OCI-LY7 (cell line): Measurements from ENCODE around the gene DIPK1A.

Experiments
- CTCF ChIP-seq: fragments of 200-600 bp; sonication (generic); conservative IDR thresholded peaks from 2 replicates; pipeline ENCODE4 v1.5.1; 2014; ENCODE audit warnings: mild to moderate bottlenecking, antibody characterized with exemption, low read length, moderate library complexity, mixed read lengths
- EZH2phosphoT487 ChIP-seq: fragments of 200-600 bp; sonication (generic); IDR thresholded peaks from 2 replicates; pipeline ENCODE4 v1.6.1; 2018; ENCODE audit warnings: low read depth, borderline replicate concordance, mild to moderate bottlenecking, mixed run types, antibody characterized with exemption, low read length, moderate library complexity, mixed read lengths

DNA sequence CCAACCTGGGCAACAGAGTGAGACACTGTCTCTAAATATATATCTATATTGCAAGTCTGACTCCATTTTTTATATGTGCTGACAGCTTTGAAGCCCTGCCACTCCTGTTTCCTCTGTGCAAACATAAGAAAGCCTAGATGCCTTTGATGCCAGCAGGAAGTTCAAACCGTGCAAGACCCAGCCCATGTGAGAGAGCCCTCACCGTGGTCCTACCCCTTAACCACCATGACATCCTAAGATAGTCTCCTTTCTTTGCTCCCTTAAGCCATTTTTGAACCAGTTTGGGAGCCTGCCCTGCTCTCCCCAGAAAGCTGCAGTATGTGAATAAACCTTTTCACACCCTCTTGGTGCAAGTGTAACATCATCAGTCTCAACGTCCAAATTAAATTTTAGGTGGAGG, 3.7 kb upstream of the DIPK1A start:
- TF ChIP-seq CTCF (no peak), EZH2phosphoT487 (no peak)
